HFFc6 (cell line): Measurements from ENCODE around the gene S100A4. TPM values are rescaled to one million over a fixed set of nuclear protein-coding genes. Genes with fewer than 3 reads are reported as not detected.
"Not testable (repeated sequence)": the region's sequence is repeated elsewhere in the genome, so short reads cannot be mapped to it uniquely, and the experiment has no call there.

ENCODE experiments used
- DNase-seq: peaks from one replicate; pipeline ENCODE4 v3.0.0-alpha.2; 2018
- H3K27ac Mint-ChIP-seq: 2 replicates; pipeline ENCODE4 v1.8.0; 2020; ENCODE audit warnings: mild to moderate bottlenecking, mixed read lengths
- H3K27me3 Mint-ChIP-seq: 2 replicates; pipeline ENCODE4 v1.8.0; 2021; ENCODE audit warnings: mild to moderate bottlenecking, moderate library complexity, mixed read lengths; ENCODE audit not compliant: insufficient read depth
- H3K36me3 Mint-ChIP-seq: 2 replicates; pipeline ENCODE4 v1.8.0; 2021; ENCODE audit warnings: low read depth, mixed read lengths
- H3K4me1 Mint-ChIP-seq: 2 replicates; pipeline ENCODE4 v1.8.0; 2020; ENCODE audit warnings: low read depth, mixed read lengths
- H3K4me3 Mint-ChIP-seq: 2 replicates; pipeline ENCODE4 v1.8.0; 2020; ENCODE audit warnings: mild to moderate bottlenecking, moderate library complexity, mixed read lengths
- H3K9me3 Mint-ChIP-seq: 2 replicates; pipeline ENCODE4 v1.8.0; 2020; ENCODE audit warnings: mild to moderate bottlenecking, mixed read lengths
- total RNA-seq, 6 experiments: library from RNA; stranded (reverse); fragmentation: NEBNext Ultra II Directional; extraction: Animal tissue kit (Norgen Biotek cat#: 25700); gene quantifications; 2 replicates in 1 of 6; 3 replicates in 5 of 6; pipeline ENCODE4 v1.2.3, GENCODE V29; 2021
- TF ChIP-seq, protein P1 (sequence below): fragments of 200-600 bp; sonication (generic); IDR thresholded peaks from 2 replicates; pipeline ENCODE4 v1.5.0; 2021; ENCODE audit warnings: antibody characterized with exemption, mild to moderate bottlenecking

The S100A4 gene
- total RNA-seq, 6 experiments from 2014 or later = 394 to 846 (median 814) TPM

GRCh38 chr1:153566414-153567371 is 21.1 kb upstream of the S100A4 start:
- peaks cover 67% of the 10 kb centered on the region for H3K4me1 Mint-ChIP-seq
- no peaks in the 10 kb centered on the region for H3K36me3 Mint-ChIP-seq
- peak overlapping the region; percentile 69 for H3K4me3 Mint-ChIP-seq
- H3K9me3 Mint-ChIP-seq = no peaks in the 10 kb centered on the region
- peak overlapping the region; percentile 100 for H3K27ac Mint-ChIP-seq
- peaks cover 1% of the 10 kb centered on the region for H3K27me3 Mint-ChIP-seq
- DNase-seq = peak; percentile 97
- TF ChIP-seq, protein P1, sequence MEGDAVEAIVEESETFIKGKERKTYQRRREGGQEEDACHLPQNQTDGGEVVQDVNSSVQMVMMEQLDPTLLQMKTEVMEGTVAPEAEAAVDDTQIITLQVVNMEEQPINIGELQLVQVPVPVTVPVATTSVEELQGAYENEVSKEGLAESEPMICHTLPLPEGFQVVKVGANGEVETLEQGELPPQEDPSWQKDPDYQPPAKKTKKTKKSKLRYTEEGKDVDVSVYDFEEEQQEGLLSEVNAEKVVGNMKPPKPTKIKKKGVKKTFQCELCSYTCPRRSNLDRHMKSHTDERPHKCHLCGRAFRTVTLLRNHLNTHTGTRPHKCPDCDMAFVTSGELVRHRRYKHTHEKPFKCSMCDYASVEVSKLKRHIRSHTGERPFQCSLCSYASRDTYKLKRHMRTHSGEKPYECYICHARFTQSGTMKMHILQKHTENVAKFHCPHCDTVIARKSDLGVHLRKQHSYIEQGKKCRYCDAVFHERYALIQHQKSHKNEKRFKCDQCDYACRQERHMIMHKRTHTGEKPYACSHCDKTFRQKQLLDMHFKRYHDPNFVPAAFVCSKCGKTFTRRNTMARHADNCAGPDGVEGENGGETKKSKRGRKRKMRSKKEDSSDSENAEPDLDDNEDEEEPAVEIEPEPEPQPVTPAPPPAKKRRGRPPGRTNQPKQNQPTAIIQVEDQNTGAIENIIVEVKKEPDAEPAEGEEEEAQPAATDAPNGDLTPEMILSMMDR = no peak

DNA sequence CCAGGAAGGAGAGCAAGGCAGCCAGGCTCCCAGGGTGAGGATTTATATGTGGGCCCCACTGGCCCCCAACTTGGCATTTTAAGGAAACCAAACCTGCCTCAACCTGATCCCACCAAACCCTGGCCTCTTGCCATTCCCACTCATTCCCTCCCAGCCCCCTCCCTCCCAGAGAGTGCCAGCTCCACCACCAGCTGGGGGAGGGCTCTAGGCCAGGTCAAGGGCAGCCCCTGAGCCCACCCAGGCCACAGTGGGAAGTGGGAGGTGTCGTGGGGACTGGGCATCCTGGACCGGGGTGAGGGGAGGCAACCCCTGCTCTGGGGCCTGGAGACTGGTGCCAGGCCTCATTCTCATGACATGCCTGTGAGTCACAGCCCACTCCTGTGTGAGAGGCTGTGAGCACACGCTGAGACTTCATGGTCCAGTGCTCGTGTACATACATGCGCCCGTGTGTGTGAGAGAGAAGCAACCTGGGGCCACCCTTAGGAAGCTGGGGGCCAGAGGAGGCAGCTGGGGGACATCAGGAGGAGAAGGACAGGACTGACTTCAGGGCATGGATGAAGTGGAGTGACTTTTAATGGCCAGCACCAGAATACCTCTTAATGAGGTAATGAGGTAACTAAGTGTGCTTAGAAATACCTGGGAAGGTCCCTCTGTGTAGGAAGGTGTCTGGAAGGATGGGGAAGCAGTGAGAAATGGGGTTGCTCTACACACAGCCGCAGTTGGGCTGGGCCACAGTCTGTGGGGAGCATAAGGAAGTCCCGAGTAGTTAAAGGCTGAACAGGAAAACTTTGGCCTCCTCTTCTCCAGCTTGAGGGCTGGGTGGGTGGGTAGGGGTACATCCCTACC is 20.1 kb upstream of the S100A4 start, which contains the start of gene S100A2:
Gene S100A2 (minus strand): TSS at position 316 of the 846 bp plus-strand sequence. CDS start 1,967 bp downstream, outside the sequence.
- H3K4me3 Mint-ChIP-seq = peak within 1 kb of the TSS; percentile 82
- TF ChIP-seq, protein P1 = no peak
- no peaks in the 10 kb centered on the region; the same call in 1 of the 2 replicates for H3K36me3 Mint-ChIP-seq
- peaks cover 67% of the 10 kb centered on the region for H3K4me1 Mint-ChIP-seq
- peaks cover 1% of the 10 kb centered on the region for H3K27me3 Mint-ChIP-seq
- H3K27ac Mint-ChIP-seq = peak within 1 kb of the TSS; percentile 100
- peak; percentile 81 for DNase-seq
- H3K9me3 Mint-ChIP-seq = no peaks in the 10 kb centered on the region

DNA sequence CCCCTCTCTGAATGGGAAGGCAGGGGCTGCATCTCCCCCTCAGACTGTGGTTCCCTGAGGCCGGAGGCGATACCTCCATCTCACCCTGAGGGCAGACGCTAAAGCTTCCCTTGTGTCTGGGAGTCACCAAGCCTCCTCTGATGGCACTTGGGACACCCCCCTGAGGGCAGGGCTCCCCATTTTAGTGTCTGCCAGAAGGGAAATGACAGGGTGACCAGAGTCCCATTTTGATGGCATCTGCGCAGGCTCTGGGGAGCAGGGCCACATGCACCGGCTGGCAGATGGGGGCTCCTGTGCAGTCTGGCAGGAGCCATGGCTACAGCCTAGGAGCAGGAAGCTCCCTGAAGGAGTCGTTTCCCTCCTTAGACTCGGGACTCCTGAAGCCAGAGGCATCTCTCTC is 18.4 kb upstream of the S100A4 start:
- TF ChIP-seq, protein P1 = no peak
- H3K4me3 Mint-ChIP-seq = no peak overlapping the region
- H3K36me3 Mint-ChIP-seq = no peaks in the 10 kb centered on the region; the same call in 1 of the 2 replicates
- no peak overlapping the region for H3K27ac Mint-ChIP-seq
- DNase-seq = no peak
- peaks cover 1% of the 10 kb centered on the region for H3K27me3 Mint-ChIP-seq
- no peaks in the 10 kb centered on the region for H3K9me3 Mint-ChIP-seq
- H3K4me1 Mint-ChIP-seq = peaks cover 57% of the 10 kb centered on the region

GRCh38 chr1:153563483-153563901 is 17.9 kb upstream of the S100A4 start:
- TF ChIP-seq, protein P1 = no peak
- H3K36me3 Mint-ChIP-seq = peaks cover 2% of the 10 kb centered on the region; the same call in 1 of the 2 replicates
- H3K4me3 Mint-ChIP-seq = no peak overlapping the region

DNA sequence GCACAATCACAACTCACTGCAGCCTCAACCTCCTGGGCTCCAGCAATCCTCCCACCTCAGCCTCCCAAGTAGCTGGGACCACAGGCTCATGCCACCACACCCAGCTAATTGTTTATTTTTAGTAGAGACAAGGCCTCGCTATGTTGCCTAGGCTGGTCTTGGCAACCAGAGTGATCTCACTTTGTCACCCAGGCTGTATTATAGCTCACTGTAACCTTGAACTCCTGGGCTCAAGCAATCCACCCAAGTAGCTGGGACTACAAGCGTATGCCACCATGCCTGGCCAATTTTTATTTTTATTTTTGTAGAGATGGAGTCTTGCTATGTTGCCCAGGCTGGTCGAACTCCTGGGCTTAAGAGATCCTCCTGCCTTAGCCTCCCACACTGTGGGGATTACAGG is 16.4 kb upstream of the S100A4 start:
- not testable (repeated sequence) for H3K36me3 Mint-ChIP-seq, H3K27me3 Mint-ChIP-seq, H3K9me3 Mint-ChIP-seq, DNase-seq, H3K4me3 Mint-ChIP-seq, H3K27ac Mint-ChIP-seq
- peaks cover 37% of the 10 kb centered on the region for H3K4me1 Mint-ChIP-seq

More at GRCh38 chr1:153563483-153563901, 17.9 kb upstream of the S100A4 start:
- H3K4me1 Mint-ChIP-seq = peaks cover 52% of the 10 kb centered on the region
- no peak overlapping the region for H3K27ac Mint-ChIP-seq
- peaks cover 1% of the 10 kb centered on the region for H3K27me3 Mint-ChIP-seq
- no peak for DNase-seq
- H3K9me3 Mint-ChIP-seq = no peaks in the 10 kb centered on the region
